Measurements from ENCODE around the gene TMEM229B.

GRCh38 chr14:67464377-67464776 lies 24.1 kb downstream of the TMEM229B start:
- no peak for TF ChIP-seq CTCF (IDR thresholded peaks at IDR 0.05)
- TF ChIP-seq POLR2A (IDR thresholded peaks at IDR 0.05), result no peak

Data from vagina (tissue), 2 donors.